Activated CD4-positive, alpha-beta T cell treated with anti-CD3 and anti-CD28 coated beads, Interleukin-2, Interleukin-6, amounts not matched to agents 100 ng/mL and 50 ng/mL, durations not matched to agents 16 hours and 8 hours (primary cell): ENCODE measurements around the gene LDLRAD1.
A peak's percentile ranks its signal among the peaks of the same experiment; 100 is the strongest.
"Not testable (repeated sequence)": the region's sequence is repeated elsewhere in the genome, so short reads cannot be mapped to it uniquely, and the experiment has no call there.

Source experiments
- DNase-seq: peaks from one replicate; pipeline ENCODE4 v3.0.0-alpha.2; 2020

The LDLRAD1 gene

GRCh38 chr1:53992085-53992874 lies 25.7 kb downstream of the LDLRAD1 start:
- peak; percentile 6 for DNase-seq

GRCh38 chr1:53987880-53988279 lies 30.1 kb downstream of the LDLRAD1 start:
- peak; percentile 62 for DNase-seq

GRCh38 chr1:53986458-53986857 lies 31.5 kb downstream of the LDLRAD1 start:
- no peak for DNase-seq

GRCh38 chr1:53984726-53985125 lies 33.3 kb downstream of the LDLRAD1 start:
- no peak for DNase-seq

GRCh38 chr1:53982763-53983104 lies 35.3 kb downstream of the LDLRAD1 start:
- no peak for DNase-seq

GRCh38 chr1:53982034-53982762 lies 35.8 kb downstream of the LDLRAD1 start:
- DNase-seq: no peak

- DNase-seq: no peak
These were observed 36.8 kb downstream of the LDLRAD1 start for GRCh38 chr1:53981220-53981619.

GRCh38 chr1:53979712-53980450 lies 38.1 kb downstream of the LDLRAD1 start:
- no peak for DNase-seq

GRCh38 chr1:53975861-53976260 lies 42.1 kb downstream of the LDLRAD1 start:
- DNase-seq: no peak

- DNase-seq: no peak
These were observed 46.3 kb downstream of the LDLRAD1 start for GRCh38 chr1:53971718-53972117.

GRCh38 chr1:53969323-53969722 lies 48.7 kb downstream of the LDLRAD1 start:
- not testable (repeated sequence) for DNase-seq

GRCh38 chr1:53968125-53968513 lies 49.9 kb downstream of the LDLRAD1 start:
- DNase-seq: no peak

- no peak for DNase-seq
These were observed 50.4 kb downstream of the LDLRAD1 start for GRCh38 chr1:53967409-53968124.

- no peak for DNase-seq
These were observed 51.2 kb downstream of the LDLRAD1 start for GRCh38 chr1:53966794-53967193.

- no peak for DNase-seq
These were observed 53.9 kb downstream of the LDLRAD1 start for GRCh38 chr1:53964109-53964508.

- no peak for DNase-seq
These were observed 54.5 kb downstream of the LDLRAD1 start for GRCh38 chr1:53963460-53963859.

GRCh38 chr1:53962395-53962794 lies 55.6 kb downstream of the LDLRAD1 start:
- no peak for DNase-seq

- DNase-seq: peak; percentile 52
These were observed 58.2 kb downstream of the LDLRAD1 start for GRCh38 chr1:53959664-53960250.
